ENCODE data around the gene NUP214.

The NUP214 gene

DNA sequence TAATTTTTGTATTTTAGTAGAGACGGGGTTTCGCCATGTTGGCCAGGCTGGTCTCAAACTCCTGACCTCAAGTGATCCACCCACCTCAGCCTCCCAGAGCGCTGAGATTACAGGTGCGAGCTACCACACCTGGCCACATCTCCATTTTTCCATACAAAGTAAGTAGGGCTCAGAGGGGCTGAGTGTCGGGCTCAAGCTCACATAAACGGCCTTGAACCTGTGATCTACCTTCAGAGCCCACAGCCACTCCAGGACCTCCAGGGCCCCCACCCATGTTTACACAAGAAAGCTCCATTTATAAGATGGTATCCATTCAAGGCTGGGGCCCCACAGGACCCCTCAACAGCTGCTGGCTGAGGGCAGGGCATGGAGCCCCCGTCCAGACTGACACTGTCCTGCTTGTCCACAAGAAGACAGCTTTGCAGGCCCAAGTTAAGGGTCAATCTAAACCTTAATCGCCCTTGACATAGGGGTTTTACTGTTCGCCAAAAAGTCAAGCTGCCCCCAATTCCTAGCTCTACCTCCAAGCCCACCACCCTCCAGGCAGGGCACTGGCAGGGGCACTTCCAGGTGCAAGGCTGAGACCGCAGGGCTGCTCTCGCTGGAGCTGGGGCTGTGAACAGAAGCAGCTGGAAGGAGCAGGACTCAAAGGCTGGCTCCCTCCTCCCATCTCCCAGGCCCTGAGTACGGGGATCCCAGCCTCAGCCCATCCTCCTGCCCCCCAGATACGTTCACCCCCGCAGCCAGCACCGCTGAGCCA is 132.1 kb downstream of the NUP214 start:
- H4K5ac ChIP-seq (ENCODE audit: low read length) = no peak overlapping the region
- no peaks in the 10 kb centered on the region for H3K79me2 ChIP-seq (ENCODE audit: control insufficient read depth, insufficient read depth, low read length)
- WGBS (ENCODE audit: extremely low coverage, insufficient coverage, low lambda C conversion rate) = no CpG with 5 or more reads among the region's 15 CpGs
- no peak overlapping the region for H3K9ac ChIP-seq (ENCODE audit: low read length)
- no peak overlapping the region for H4K8ac ChIP-seq (ENCODE audit: low read depth, low read length)
- no peaks in the 10 kb centered on the region for H3K4me1 ChIP-seq (ENCODE audit: control insufficient read depth, low read depth, low read length)
- H3K79me1 ChIP-seq (ENCODE audit: low read length) = no peaks in the 10 kb centered on the region
- H3K36me3 ChIP-seq (ENCODE audit: control insufficient read depth, insufficient read depth, low read length) = no peaks in the 10 kb centered on the region
- H3K4ac ChIP-seq (ENCODE audit: low read depth, low read length) = no peak overlapping the region
- no peak overlapping the region for H3K4me2 ChIP-seq (ENCODE audit: low read length)
- no peak overlapping the region for H2BK15ac ChIP-seq (replicated peaks; ENCODE audit: low read depth)
- no peaks in the 10 kb centered on the region for H3K27me3 ChIP-seq (ENCODE audit: insufficient read depth, low read length, poor library complexity)
- H2BK5ac ChIP-seq (ENCODE audit: low read length) = no peak overlapping the region
- H3K27ac ChIP-seq (ENCODE audit: low read depth, low read length) = no peak overlapping the region
- H3K18ac ChIP-seq (ENCODE audit: low read length) = no peak overlapping the region
- H2AK5ac ChIP-seq (ENCODE audit: low read length) = no peak overlapping the region
- H3K4me3 ChIP-seq (ENCODE audit: low read length) = no peak overlapping the region
- no peak for DNase-seq
- H3K56ac ChIP-seq (ENCODE audit: low read length) = no peak overlapping the region
- H3K23ac ChIP-seq (ENCODE audit: low read length) = no peak overlapping the region
- no peak overlapping the region for H2BK120ac ChIP-seq (ENCODE audit: low read depth, low read length)

DNA sequence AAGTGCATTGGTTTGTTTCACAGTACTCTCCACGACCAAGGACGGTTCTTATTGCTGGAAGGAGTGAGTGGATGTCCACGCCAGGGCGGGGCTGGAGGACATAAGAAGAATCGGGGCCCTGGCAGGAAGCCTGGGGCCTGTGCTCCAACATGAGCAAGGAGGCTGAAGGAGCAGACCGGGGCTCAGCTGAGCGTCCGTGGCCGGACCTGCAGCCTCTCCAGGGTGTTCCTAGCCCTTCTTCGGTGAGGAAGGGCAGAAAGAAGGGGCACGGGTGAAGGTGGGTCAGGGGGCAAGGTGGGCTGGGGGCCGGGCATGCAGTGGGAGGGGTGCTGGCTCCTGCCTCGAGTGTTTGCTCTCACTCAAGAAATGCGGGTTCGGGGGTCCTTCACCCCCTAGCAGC is 132.8 kb downstream of the NUP214 start:
- Histone ChIP-seq H3K4me1 (ENCODE audit: control insufficient read depth, low read depth, low read length) (no peaks in the 10 kb centered on the region), H3K4ac (ENCODE audit: low read depth, low read length) (no peak overlapping the region)

DNA sequence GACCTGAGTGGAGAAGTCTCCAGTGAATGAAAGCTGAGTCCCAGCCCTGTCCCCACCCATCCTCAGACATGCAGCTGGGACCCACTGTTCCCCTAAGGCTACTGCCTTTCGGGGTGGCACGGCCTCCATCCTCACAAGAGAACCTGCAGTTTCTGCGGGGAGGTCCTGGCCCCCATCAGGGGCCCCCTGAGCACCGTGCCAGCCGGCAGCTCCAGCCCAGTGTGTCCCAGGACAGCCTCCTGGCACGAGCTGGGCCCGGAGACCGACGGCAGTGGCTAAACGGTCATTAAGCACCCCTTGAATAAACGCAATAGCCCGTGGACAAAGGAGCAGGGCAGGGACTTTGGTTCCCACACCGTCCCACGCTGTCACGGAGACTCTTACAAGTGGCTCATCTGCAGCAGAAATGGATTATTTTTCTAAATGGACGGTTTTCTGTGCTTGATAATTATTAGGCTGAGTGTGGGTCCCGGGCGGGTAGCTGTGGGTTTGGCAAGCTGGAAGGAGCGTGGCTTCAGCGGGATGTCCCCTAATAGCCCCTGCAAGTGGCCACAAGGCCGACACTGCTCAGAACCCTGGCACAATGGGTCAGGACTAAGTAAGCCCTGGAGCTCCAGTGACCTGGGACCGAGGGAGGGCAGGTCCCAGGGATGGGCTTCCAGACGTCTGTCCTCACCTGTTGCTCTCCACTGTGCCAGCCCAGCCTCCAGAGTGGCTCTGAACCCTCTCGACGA is 133.5 kb downstream of the NUP214 start:
- H3K56ac ChIP-seq (ENCODE audit: low read length) = no peak overlapping the region
- no peak for DNase-seq
- no peak overlapping the region for H3K18ac ChIP-seq (ENCODE audit: low read length)
- no peak overlapping the region for H3K27ac ChIP-seq (ENCODE audit: low read depth, low read length)
- H2AK5ac ChIP-seq (ENCODE audit: low read length) = no peak overlapping the region
- H3K27me3 ChIP-seq (ENCODE audit: insufficient read depth, low read length, poor library complexity) = no peaks in the 10 kb centered on the region
- no peak overlapping the region for H4K8ac ChIP-seq (ENCODE audit: low read depth, low read length)
- no peak overlapping the region for H3K9ac ChIP-seq (ENCODE audit: low read length)
- H3K79me2 ChIP-seq (ENCODE audit: control insufficient read depth, insufficient read depth, low read length) = no peaks in the 10 kb centered on the region
- H4K5ac ChIP-seq (ENCODE audit: low read length) = no peak overlapping the region
- H2BK120ac ChIP-seq (ENCODE audit: low read depth, low read length) = no peak overlapping the region
- H3K4me2 ChIP-seq (ENCODE audit: low read length) = no peak overlapping the region
- no CpG with 5 or more reads among the region's 25 CpGs for WGBS (ENCODE audit: extremely low coverage, insufficient coverage, low lambda C conversion rate)
- H3K36me3 ChIP-seq (ENCODE audit: control insufficient read depth, insufficient read depth, low read length) = no peaks in the 10 kb centered on the region
- H3K79me1 ChIP-seq (ENCODE audit: low read length) = no peaks in the 10 kb centered on the region
- no peak overlapping the region for H3K4ac ChIP-seq (ENCODE audit: low read depth, low read length)
- H2BK5ac ChIP-seq (ENCODE audit: low read length) = no peak overlapping the region
- no peaks in the 10 kb centered on the region for H3K4me1 ChIP-seq (ENCODE audit: control insufficient read depth, low read depth, low read length)
- H3K23ac ChIP-seq (ENCODE audit: low read length) = no peak overlapping the region
- no peak overlapping the region for H3K4me3 ChIP-seq (ENCODE audit: low read length)
- H2BK15ac ChIP-seq (replicated peaks; ENCODE audit: low read depth) = no peak overlapping the region

More for the DNA sequence above, 132.8 kb downstream of the NUP214 start:
- no peak for DNase-seq
- Histone ChIP-seq H2BK120ac (ENCODE audit: low read depth, low read length) (no peak overlapping the region), H4K8ac (ENCODE audit: low read depth, low read length) (no peak overlapping the region), H3K18ac (ENCODE audit: low read length) (no peak overlapping the region), H3K23ac (ENCODE audit: low read length) (no peak overlapping the region), H3K27ac (ENCODE audit: low read depth, low read length) (no peak overlapping the region), H4K5ac (ENCODE audit: low read length) (no peak overlapping the region), H2AK5ac (ENCODE audit: low read length) (no peak overlapping the region), H3K79me2 (ENCODE audit: control insufficient read depth, insufficient read depth, low read length) (no peaks in the 10 kb centered on the region), H3K9ac (ENCODE audit: low read length) (no peak overlapping the region), H2BK15ac (replicated peaks; ENCODE audit: low read depth) (no peak overlapping the region), H3K27me3 (ENCODE audit: insufficient read depth, low read length, poor library complexity) (no peaks in the 10 kb centered on the region), H3K4me3 (ENCODE audit: low read length) (no peak overlapping the region), H2BK5ac (ENCODE audit: low read length) (no peak overlapping the region), H3K36me3 (ENCODE audit: control insufficient read depth, insufficient read depth, low read length) (no peaks in the 10 kb centered on the region), H3K56ac (ENCODE audit: low read length) (no peak overlapping the region), H3K79me1 (ENCODE audit: low read length) (no peaks in the 10 kb centered on the region), H3K4me2 (ENCODE audit: low read length) (no peak overlapping the region)
- no CpG with 5 or more reads among the region's 15 CpGs for WGBS (ENCODE audit: extremely low coverage, insufficient coverage, low lambda C conversion rate)

DNA sequence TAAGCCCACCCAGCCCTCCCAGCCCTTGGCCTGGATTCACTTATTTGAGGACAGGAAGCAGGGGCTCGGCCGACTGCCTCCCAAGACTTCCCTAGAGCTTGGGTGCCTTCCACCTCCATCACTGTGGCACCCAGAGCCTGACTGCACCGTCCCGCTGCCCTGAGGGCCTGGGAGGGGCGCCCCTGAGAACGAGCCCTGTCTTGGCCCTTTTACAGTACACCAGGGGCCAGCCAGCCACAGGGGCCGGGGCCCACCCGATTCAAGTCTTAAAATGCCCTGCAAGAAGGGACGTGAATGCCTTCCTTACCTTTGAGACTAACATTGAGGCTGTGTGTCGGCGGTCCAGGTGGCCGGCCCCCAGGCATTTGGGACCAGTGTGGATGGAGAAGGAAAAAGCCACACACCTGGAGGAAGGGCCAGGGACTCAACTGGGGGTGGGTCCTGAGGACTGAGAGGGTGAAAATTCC is 134.1 kb downstream of the NUP214 start:
- Histone ChIP-seq H3K4me1 (ENCODE audit: control insufficient read depth, low read depth, low read length) (no peaks in the 10 kb centered on the region), H3K4me3 (ENCODE audit: low read length) (no peak overlapping the region), H3K4ac (ENCODE audit: low read depth, low read length) (no peak overlapping the region), H3K79me1 (ENCODE audit: low read length) (no peaks in the 10 kb centered on the region), H3K79me2 (ENCODE audit: control insufficient read depth, insufficient read depth, low read length) (no peaks in the 10 kb centered on the region), H2BK5ac (ENCODE audit: low read length) (no peak overlapping the region), H3K36me3 (ENCODE audit: control insufficient read depth, insufficient read depth, low read length) (no peaks in the 10 kb centered on the region), H4K8ac (ENCODE audit: low read depth, low read length) (no peak overlapping the region), H3K9ac (ENCODE audit: low read length) (no peak overlapping the region), H3K23ac (ENCODE audit: low read length) (no peak overlapping the region), H3K56ac (ENCODE audit: low read length) (no peak overlapping the region), H2BK15ac (replicated peaks; ENCODE audit: low read depth) (no peak overlapping the region), H4K5ac (ENCODE audit: low read length) (no peak overlapping the region), H3K27me3 (ENCODE audit: insufficient read depth, low read length, poor library complexity) (no peaks in the 10 kb centered on the region), H3K4me2 (ENCODE audit: low read length) (no peak overlapping the region), H3K27ac (ENCODE audit: low read depth, low read length) (no peak overlapping the region), H2BK120ac (ENCODE audit: low read depth, low read length) (no peak overlapping the region), H2AK5ac (ENCODE audit: low read length) (no peak overlapping the region), H3K18ac (ENCODE audit: low read length) (no peak overlapping the region)
- DNase-seq = no peak
- WGBS (ENCODE audit: extremely low coverage, insufficient coverage, low lambda C conversion rate) = no CpG with 5 or more reads among the region's 12 CpGs

DNA sequence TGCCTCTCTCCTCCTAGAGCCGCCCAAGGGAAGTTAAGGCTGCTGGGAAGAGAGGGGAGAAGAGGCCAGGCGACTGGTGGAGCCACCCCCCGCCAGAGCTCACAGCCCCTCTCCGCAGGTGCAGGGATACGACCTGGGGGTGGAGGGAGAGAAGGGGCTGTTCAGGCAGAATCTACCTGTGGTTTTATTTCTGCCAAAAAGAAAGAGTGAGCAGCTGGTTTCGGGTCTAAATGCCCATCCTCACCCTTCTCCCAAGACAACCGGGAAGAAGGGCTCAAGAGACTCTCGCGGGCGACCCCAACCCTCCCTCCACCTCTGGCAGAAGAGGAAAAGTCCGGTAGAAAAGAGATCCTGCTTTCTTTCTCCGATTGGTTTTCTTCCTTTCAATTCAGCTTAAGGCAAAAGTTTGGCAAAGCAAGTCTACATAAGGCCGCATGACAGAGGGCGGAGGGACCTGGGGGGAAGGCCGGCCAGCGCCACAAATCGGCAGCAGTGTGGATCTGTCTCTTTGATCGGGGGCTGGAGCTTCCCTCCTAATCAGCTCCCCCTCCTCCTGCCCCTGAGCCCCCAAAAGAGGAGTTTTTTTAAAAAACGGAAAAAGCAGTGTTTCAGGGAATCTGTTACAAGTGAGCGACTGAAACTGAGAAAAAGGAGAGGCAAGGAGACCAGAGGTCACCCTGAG is 134.7 kb downstream of the NUP214 start:
- H3K79me2 ChIP-seq (ENCODE audit: control insufficient read depth, insufficient read depth, low read length) = no peaks in the 10 kb centered on the region
- no peak overlapping the region for H3K23ac ChIP-seq (ENCODE audit: low read length)
- no peak overlapping the region for H2BK15ac ChIP-seq (replicated peaks; ENCODE audit: low read depth)
- no peak overlapping the region for H2AK5ac ChIP-seq (ENCODE audit: low read length)
- H2BK5ac ChIP-seq (ENCODE audit: low read length) = no peak overlapping the region
- H4K5ac ChIP-seq (ENCODE audit: low read length) = no peak overlapping the region
- H3K4me1 ChIP-seq (ENCODE audit: control insufficient read depth, low read depth, low read length) = no peaks in the 10 kb centered on the region
- H3K79me1 ChIP-seq (ENCODE audit: low read length) = no peaks in the 10 kb centered on the region
- H2BK120ac ChIP-seq (ENCODE audit: low read depth, low read length) = no peak overlapping the region
- no peak for DNase-seq
- H3K36me3 ChIP-seq (ENCODE audit: control insufficient read depth, insufficient read depth, low read length) = no peaks in the 10 kb centered on the region
- no peak overlapping the region for H3K18ac ChIP-seq (ENCODE audit: low read length)
- WGBS (ENCODE audit: extremely low coverage, insufficient coverage, low lambda C conversion rate) = no CpG with 5 or more reads among the region's 20 CpGs
- H3K27ac ChIP-seq (ENCODE audit: low read depth, low read length) = no peak overlapping the region
- H3K27me3 ChIP-seq (ENCODE audit: insufficient read depth, low read length, poor library complexity) = no peaks in the 10 kb centered on the region
- no peak overlapping the region for H3K4ac ChIP-seq (ENCODE audit: low read depth, low read length)
- no peak overlapping the region for H3K56ac ChIP-seq (ENCODE audit: low read length)
- no peak overlapping the region for H3K4me2 ChIP-seq (ENCODE audit: low read length)
- H4K8ac ChIP-seq (ENCODE audit: low read depth, low read length) = no peak overlapping the region
- no peak overlapping the region for H3K4me3 ChIP-seq (ENCODE audit: low read length)
- H3K9ac ChIP-seq (ENCODE audit: low read length) = no peak overlapping the region
